GM23338 (cell line): Measurements from ENCODE around the gene KNG1. TPM values are rescaled to one million over a fixed set of nuclear protein-coding genes. Genes with fewer than 3 reads are reported as not detected.

ENCODE experiments used
- ATAC-seq: fragments of 200-7000 bp; cut with Tn5 transposase; 3 replicates; pipeline ENCODE4 v1.9.1; 2020
- DNase-seq: peaks from one replicate; pipeline ENCODE4 v3.0.0-alpha.2; 2015; ENCODE audit warnings: low spot score
- H2AFZ ChIP-seq: fragments of 200-600 bp; sonication (generic); 2 replicates; pipeline ENCODE4 v1.8.0; 2016; ENCODE audit warnings: antibody characterized with exemption, mild to moderate bottlenecking, moderate library complexity
- H3F3A ChIP-seq: fragments of 200-600 bp; sonication (generic); replicated peaks from 2 replicates; pipeline ENCODE4 v1.8.0; 2017; ENCODE audit warnings: antibody characterized with exemption, mixed run types, low read depth
- H3K27ac ChIP-seq: fragments of 200-600 bp; sonication (generic); 2 replicates; pipeline ENCODE4 v1.6.1; 2016; ENCODE audit warnings: low read depth
- H3K27me3 ChIP-seq: fragments of 200-600 bp; sonication (generic); 2 replicates; pipeline ENCODE4 v1.8.0; 2016; ENCODE audit warnings: mild to moderate bottlenecking, mixed run types, moderate library complexity; ENCODE audit not compliant: insufficient read depth
- H3K36me3 ChIP-seq: fragments of 200-600 bp; sonication (generic); 2 replicates; pipeline ENCODE4 v1.8.0; 2016; ENCODE audit warnings: mild to moderate bottlenecking; ENCODE audit not compliant: insufficient read depth
- H3K4me1 ChIP-seq: fragments of 200-600 bp; sonication (generic); 2 replicates; pipeline ENCODE4 v1.8.0; 2016; ENCODE audit warnings: mild to moderate bottlenecking, moderate library complexity; ENCODE audit not compliant: insufficient read depth
- H3K4me2 ChIP-seq: fragments of 200-600 bp; sonication (generic); 2 replicates; pipeline ENCODE4 v1.7.1; 2017; ENCODE audit warnings: mixed run types
- H3K4me3 ChIP-seq: fragments of 200-600 bp; sonication (generic); 2 replicates; pipeline ENCODE4 v1.6.1; 2016; ENCODE audit warnings: mixed run types
- H3K79me2 ChIP-seq: fragments of 200-600 bp; sonication (generic); replicated peaks from 2 replicates; pipeline ENCODE4 v1.8.0; 2017; ENCODE audit warnings: mild to moderate bottlenecking; ENCODE audit not compliant: insufficient read depth
- H3K9me2 ChIP-seq: fragments of 200-600 bp; sonication (generic); 2 replicates; pipeline ENCODE4 v1.8.0; 2017; ENCODE audit not compliant: insufficient read depth
- H4K20me1 ChIP-seq: fragments of 200-600 bp; sonication (generic); replicated peaks from 2 replicates; pipeline ENCODE4 v1.8.0; 2017; ENCODE audit warnings: mild to moderate bottlenecking; ENCODE audit not compliant: insufficient read depth
- H3K27ac Mint-ChIP-seq: 2 replicates; pipeline ENCODE4 v1.8.0; 2020; ENCODE audit warnings: inconsistent platforms, mild to moderate bottlenecking, moderate library complexity, mixed read lengths
- H3K27me3 Mint-ChIP-seq: 3 replicates; pipeline ENCODE4 v1.8.0; 2022; ENCODE audit warnings: low read depth, mild to moderate bottlenecking, moderate library complexity, mixed read lengths, inconsistent platforms; ENCODE audit not compliant: insufficient read depth, poor library complexity
- H3K36me3 Mint-ChIP-seq: 3 replicates; pipeline ENCODE4 v1.8.0; 2021; ENCODE audit warnings: low read depth, mild to moderate bottlenecking, inconsistent platforms, moderate library complexity, mixed read lengths
- H3K4me1 Mint-ChIP-seq: 3 replicates; pipeline ENCODE4 v1.8.0; 2020; ENCODE audit warnings: mild to moderate bottlenecking, inconsistent platforms, mixed read lengths
- H3K4me3 Mint-ChIP-seq: 3 replicates; pipeline ENCODE4 v1.8.0; 2021; ENCODE audit warnings: moderate library complexity, mild to moderate bottlenecking, inconsistent platforms, mixed read lengths
- H3K9me3 Mint-ChIP-seq: 3 replicates; pipeline ENCODE4 v1.8.0; 2020; ENCODE audit warnings: moderate library complexity, mild to moderate bottlenecking, inconsistent platforms, mixed read lengths
- CREB1 ChIP-seq: fragments of 250-450 bp; sonication (Bioruptor Pico); IDR thresholded peaks from 2 replicates; pipeline ENCODE4 v1.5.0; 2020; ENCODE audit warnings: low read depth, mild to moderate bottlenecking, moderate library complexity
- JUNB ChIP-seq: IDR thresholded peaks from one replicate; pipeline ENCODE4 v1.6.1; 2016; ENCODE audit warnings: antibody characterized with exemption; ENCODE audit not compliant: unreplicated experiment
- POLR2AphosphoS5 ChIP-seq: IDR thresholded peaks from 2 replicates; pipeline ENCODE4 v1.6.1; 2016; ENCODE audit warnings: antibody characterized with exemption, low read depth
- STAT1 ChIP-seq: IDR thresholded peaks from one replicate; pipeline ENCODE4 v1.6.1; 2016; ENCODE audit warnings: antibody characterized with exemption; ENCODE audit not compliant: unreplicated experiment
- ZNF114 ChIP-seq: fragments of 250-450 bp; sonication (Bioruptor Pico); IDR thresholded peaks from 2 replicates; pipeline ENCODE4 v1.5.0; 2020; ENCODE audit warnings: mild to moderate bottlenecking, moderate library complexity
- ZNF331 ChIP-seq: fragments of 250-450 bp; sonication (Bioruptor Pico); IDR thresholded peaks from 2 replicates; pipeline ENCODE4 v1.5.0; 2020; ENCODE audit warnings: low read depth, mild to moderate bottlenecking, moderate library complexity
- polyA plus RNA-seq: library from polyadenylated mRNA; unstranded; fragments of >200 nt; fragmentation: Nextera tagmentation; extraction: Ambion mirVana; gene quantifications from 2 replicates; pipeline ENCODE4 v1.2.1, GENCODE V29; 2016
- total RNA-seq: library from RNA; depleted of rRNA; stranded (reverse); fragments of >200 nt; shearing (Covaris generic); gene quantifications from 2 replicates; pipeline ENCODE4 v1.2.3, GENCODE V29; 2014
- TF ChIP-seq, protein P1 (sequence below): fragments of 250-450 bp; sonication (Bioruptor Pico); IDR thresholded peaks from 2 replicates; pipeline ENCODE4 v1.5.0; 2020; ENCODE audit warnings: mild to moderate bottlenecking, moderate library complexity

Gene KNG1
- total and polyA plus RNA-seq, 2 experiments from 2014 or later: 0.49 TPM; not detected in 1

DNA sequence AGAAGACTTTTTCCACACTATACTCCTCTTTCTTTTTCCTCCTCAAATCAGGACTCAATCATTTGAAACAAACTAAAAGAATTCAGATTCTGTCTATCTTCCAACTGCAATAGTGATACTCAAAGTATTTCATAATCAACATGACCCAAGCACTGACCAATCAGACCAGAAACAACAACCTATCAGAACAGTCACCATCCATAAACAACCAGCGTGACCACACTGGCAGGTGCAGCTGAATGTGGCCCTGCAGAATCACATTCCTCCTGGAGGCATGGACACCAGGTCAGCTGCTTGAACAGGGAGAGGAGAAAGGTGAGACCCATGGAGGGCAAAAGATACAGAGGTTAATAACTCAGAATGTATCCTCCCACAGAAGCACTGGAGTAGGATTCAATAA, 38.0 kb upstream of the KNG1 start:
- Histone ChIP-seq H3K79me2 (no peaks in the 10 kb centered on the region), H3K27ac (no peak overlapping the region), H2AFZ (no peak overlapping the region), H3K4me3 (no peak overlapping the region), H3K9me2 (peaks cover 26% of the 10 kb centered on the region), H3F3A (no peaks in the 10 kb centered on the region), H3K4me1 (no peaks in the 10 kb centered on the region), H3K36me3 (no peaks in the 10 kb centered on the region), H3K4me2 (no peak overlapping the region), H4K20me1 (no peaks in the 10 kb centered on the region), H3K27me3 (no peaks in the 10 kb centered on the region)
- no peak overlapping the region for H3K27ac Mint-ChIP-seq
- H3K4me1 Mint-ChIP-seq: no peaks in the 10 kb centered on the region
- H3K4me3 Mint-ChIP-seq: no peak overlapping the region
- no peaks in the 10 kb centered on the region for H3K36me3 Mint-ChIP-seq
- H3K27me3 Mint-ChIP-seq: peaks cover 2% of the 10 kb centered on the region
- no peak for ATAC-seq
- DNase-seq: no peak
- TF ChIP-seq, protein P1, sequence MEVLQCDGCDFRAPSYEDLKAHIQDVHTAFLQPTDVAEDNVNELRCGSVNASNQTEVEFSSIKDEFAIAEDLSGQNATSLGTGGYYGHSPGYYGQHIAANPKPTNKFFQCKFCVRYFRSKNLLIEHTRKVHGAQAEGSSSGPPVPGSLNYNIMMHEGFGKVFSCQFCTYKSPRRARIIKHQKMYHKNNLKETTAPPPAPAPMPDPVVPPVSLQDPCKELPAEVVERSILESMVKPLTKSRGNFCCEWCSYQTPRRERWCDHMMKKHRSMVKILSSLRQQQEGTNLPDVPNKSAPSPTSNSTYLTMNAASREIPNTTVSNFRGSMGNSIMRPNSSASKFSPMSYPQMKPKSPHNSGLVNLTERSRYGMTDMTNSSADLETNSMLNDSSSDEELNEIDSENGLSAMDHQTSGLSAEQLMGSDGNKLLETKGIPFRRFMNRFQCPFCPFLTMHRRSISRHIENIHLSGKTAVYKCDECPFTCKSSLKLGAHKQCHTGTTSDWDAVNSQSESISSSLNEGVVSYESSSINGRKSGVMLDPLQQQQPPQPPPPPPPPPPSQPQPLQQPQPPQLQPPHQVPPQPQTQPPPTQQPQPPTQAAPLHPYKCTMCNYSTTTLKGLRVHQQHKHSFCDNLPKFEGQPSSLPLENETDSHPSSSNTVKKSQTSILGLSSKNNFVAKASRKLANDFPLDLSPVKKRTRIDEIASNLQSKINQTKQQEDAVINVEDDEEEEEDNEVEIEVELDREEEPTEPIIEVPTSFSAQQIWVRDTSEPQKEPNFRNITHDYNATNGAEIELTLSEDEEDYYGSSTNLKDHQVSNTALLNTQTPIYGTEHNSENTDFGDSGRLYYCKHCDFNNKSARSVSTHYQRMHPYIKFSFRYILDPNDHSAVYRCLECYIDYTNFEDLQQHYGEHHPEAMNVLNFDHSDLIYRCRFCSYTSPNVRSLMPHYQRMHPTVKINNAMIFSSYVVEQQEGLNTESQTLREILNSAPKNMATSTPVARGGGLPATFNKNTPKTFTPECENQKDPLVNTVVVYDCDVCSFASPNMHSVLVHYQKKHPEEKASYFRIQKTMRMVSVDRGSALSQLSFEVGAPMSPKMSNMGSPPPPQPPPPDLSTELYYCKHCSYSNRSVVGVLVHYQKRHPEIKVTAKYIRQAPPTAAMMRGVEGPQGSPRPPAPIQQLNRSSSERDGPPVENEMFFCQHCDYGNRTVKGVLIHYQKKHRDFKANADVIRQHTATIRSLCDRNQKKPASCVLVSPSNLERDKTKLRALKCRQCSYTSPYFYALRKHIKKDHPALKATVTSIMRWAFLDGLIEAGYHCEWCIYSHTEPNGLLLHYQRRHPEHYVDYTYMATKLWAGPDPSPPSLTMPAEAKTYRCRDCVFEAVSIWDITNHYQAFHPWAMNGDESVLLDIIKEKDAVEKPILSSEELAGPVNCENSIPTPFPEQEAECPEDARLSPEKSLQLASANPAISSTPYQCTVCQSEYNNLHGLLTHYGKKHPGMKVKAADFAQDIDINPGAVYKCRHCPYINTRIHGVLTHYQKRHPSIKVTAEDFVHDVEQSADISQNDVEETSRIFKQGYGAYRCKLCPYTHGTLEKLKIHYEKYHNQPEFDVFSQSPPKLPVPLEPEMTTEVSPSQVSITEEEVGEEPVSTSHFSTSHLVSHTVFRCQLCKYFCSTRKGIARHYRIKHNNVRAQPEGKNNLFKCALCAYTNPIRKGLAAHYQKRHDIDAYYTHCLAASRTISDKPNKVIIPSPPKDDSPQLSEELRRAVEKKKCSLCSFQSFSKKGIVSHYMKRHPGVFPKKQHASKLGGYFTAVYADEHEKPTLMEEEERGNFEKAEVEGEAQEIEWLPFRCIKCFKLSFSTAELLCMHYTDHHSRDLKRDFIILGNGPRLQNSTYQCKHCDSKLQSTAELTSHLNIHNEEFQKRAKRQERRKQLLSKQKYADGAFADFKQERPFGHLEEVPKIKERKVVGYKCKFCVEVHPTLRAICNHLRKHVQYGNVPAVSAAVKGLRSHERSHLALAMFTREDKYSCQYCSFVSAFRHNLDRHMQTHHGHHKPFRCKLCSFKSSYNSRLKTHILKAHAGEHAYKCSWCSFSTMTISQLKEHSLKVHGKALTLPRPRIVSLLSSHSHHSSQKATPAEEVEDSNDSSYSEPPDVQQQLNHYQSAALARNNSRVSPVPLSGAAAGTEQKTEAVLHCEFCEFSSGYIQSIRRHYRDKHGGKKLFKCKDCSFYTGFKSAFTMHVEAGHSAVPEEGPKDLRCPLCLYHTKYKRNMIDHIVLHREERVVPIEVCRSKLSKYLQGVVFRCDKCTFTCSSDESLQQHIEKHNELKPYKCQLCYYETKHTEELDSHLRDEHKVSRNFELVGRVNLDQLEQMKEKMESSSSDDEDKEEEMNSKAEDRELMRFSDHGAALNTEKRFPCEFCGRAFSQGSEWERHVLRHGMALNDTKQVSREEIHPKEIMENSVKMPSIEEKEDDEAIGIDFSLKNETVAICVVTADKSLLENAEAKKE: no peak
- TF ChIP-seq CREB1 (CRISPR knock-in tag) (no peak), JUNB (no peak), ZNF114 (CRISPR knock-in tag) (no peak), STAT1 (no peak), POLR2AphosphoS5 (no peak), ZNF331 (CRISPR knock-in tag) (no peak)
- H3K9me3 Mint-ChIP-seq: no peaks in the 10 kb centered on the region; the same call in 2 of the 3 replicates

DNA sequence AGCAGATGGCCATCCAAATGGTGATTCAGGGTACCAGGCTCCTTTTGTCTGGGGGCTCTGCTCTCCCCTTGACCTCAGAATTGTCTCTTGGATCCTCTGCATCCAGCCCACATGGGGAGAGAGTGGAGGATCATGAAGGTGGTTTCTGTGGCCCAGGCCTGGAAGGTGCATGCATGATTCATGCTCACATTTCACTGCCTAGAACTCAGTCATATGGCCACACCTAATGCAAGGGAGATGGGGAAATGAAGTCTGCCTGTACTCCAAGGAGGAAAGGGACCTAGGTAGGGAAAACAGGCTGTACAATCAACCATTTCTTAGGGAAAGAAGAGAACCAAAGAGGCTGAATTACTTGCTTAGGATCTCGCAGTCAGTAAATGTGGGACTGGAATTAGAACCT, 36.3 kb upstream of the KNG1 start:
- Mint-ChIP-seq H3K36me3 (peaks cover 8% of the 10 kb centered on the region; the same call in 2 of the 3 replicates), H3K9me3 (peaks cover 11% of the 10 kb centered on the region), H3K27ac (no peak overlapping the region), H3K4me1 (no peaks in the 10 kb centered on the region), H3K27me3 (peaks cover 5% of the 10 kb centered on the region), H3K4me3 (no peak overlapping the region)
- Histone ChIP-seq H3K79me2 (no peaks in the 10 kb centered on the region), H3K4me2 (no peak overlapping the region), H3K36me3 (no peaks in the 10 kb centered on the region), H3K27me3 (no peaks in the 10 kb centered on the region), H4K20me1 (no peaks in the 10 kb centered on the region), H3K4me3 (no peak overlapping the region), H2AFZ (no peak overlapping the region), H3K27ac (no peak overlapping the region), H3F3A (no peaks in the 10 kb centered on the region), H3K9me2 (peaks cover 18% of the 10 kb centered on the region; the same call in 1 of the 2 replicates), H3K4me1 (no peaks in the 10 kb centered on the region)
- ATAC-seq (no peak), DNase-seq (no peak)
- no peak for TF ChIP-seq STAT1
- no peak for TF ChIP-seq ZNF331 (CRISPR knock-in tag)
- TF ChIP-seq, protein P1: no peak
